IPS DF 6.9 (cell line): Measurements from ENCODE around the gene DDX23.
"Not testable (repeated sequence)": the region's sequence is repeated elsewhere in the genome, so short reads cannot be mapped to it uniquely, and the experiment has no call there.

ENCODE experiments used
- DNase-seq: peaks from one replicate; pipeline ENCODE4 v3.0.0-alpha.2; 2013; ENCODE audit warnings: low read depth, low spot score
- H3K27ac ChIP-seq: one replicate; pipeline ENCODE4 v1.5.1; 2013; ENCODE audit warnings: low read length, control low read depth
- H3K27me3 ChIP-seq: 2 replicates; pipeline ENCODE4 v1.6.1; 2013; ENCODE audit warnings: mild to moderate bottlenecking, low read length; ENCODE audit not compliant: control insufficient read depth, insufficient read depth
- H3K36me3 ChIP-seq: 2 replicates; pipeline ENCODE4 v1.6.1; 2013; ENCODE audit warnings: low read length; ENCODE audit not compliant: control insufficient read depth, insufficient read depth
- H3K4me1 ChIP-seq: 2 replicates; pipeline ENCODE4 v1.6.1; 2013; ENCODE audit warnings: low read length; ENCODE audit not compliant: control insufficient read depth, insufficient read depth
- H3K4me3 ChIP-seq: 2 replicates; pipeline ENCODE4 v1.5.1; 2013; ENCODE audit warnings: mild to moderate bottlenecking, low read length
- H3K9me3 ChIP-seq: 2 replicates; pipeline ENCODE4 v1.6.1; 2013; ENCODE audit warnings: low read length, inconsistent platforms; ENCODE audit not compliant: control insufficient read depth, insufficient read depth
- WGBS: extraction: QIAGEN DNeasy Blood & Tissue Kit; methylation state at CpG from one replicate; pipeline ENCODE4 v1.1.7; 2013; ENCODE audit warnings: mixed read lengths, missing lambda C conversion rate; ENCODE audit not compliant: insufficient read length, insufficient coverage; 5-methylcytosine and 5-hydroxymethylcytosine counted together

Gene DDX23

GRCh38 chr12:48862760-48863159 lies 10.8 kb upstream of the DDX23 start:
- H3K27me3 ChIP-seq: no peaks in the 10 kb centered on the region
- no CpG with 5 or more reads among the region's 5 CpGs for WGBS
- no peak overlapping the region for H3K27ac ChIP-seq
- DNase-seq: no peak
- peaks cover 13% of the 10 kb centered on the region for H3K36me3 ChIP-seq
- no peaks in the 10 kb centered on the region for H3K4me1 ChIP-seq
- no peaks in the 10 kb centered on the region for H3K9me3 ChIP-seq
- no peak overlapping the region for H3K4me3 ChIP-seq

- Histone ChIP-seq H3K4me3 (no peak overlapping the region), H3K27me3 (no peaks in the 10 kb centered on the region), H3K27ac (no peak overlapping the region), H3K4me1 (peaks cover 1% of the 10 kb centered on the region; the same call in 1 of the 2 replicates), H3K9me3 (no peaks in the 10 kb centered on the region), H3K36me3 (peaks cover 17% of the 10 kb centered on the region)
- DNase-seq: no peak
- WGBS: no CpG with 5 or more reads among the region's 2 CpGs
These were observed 9.1 kb upstream of the DDX23 start for GRCh38 chr12:48861111-48861510.

GRCh38 chr12:48860236-48860635 lies 8.3 kb upstream of the DDX23 start:
- peaks cover 17% of the 10 kb centered on the region for H3K36me3 ChIP-seq
- no CpG with 5 or more reads among the region's 5 CpGs for WGBS
- H3K27me3 ChIP-seq: not testable (repeated sequence)

GRCh38 chr12:48859607-48860006 lies 7.6 kb upstream of the DDX23 start:
- Histone ChIP-seq H3K27me3 (no peaks in the 10 kb centered on the region), H3K36me3 (peaks cover 17% of the 10 kb centered on the region), H3K9me3 (no peaks in the 10 kb centered on the region), H3K4me3 (no peak overlapping the region), H3K27ac (no peak overlapping the region), H3K4me1 (peaks cover 1% of the 10 kb centered on the region; the same call in 1 of the 2 replicates)
- no CpG with 5 or more reads among the region's 5 CpGs for WGBS
- DNase-seq: no peak

More at GRCh38 chr12:48860236-48860635, 8.3 kb upstream of the DDX23 start:
- not testable (repeated sequence) for H3K27ac ChIP-seq, H3K4me1 ChIP-seq, H3K9me3 ChIP-seq, DNase-seq, H3K4me3 ChIP-seq

GRCh38 chr12:48858043-48858442 lies 6.1 kb upstream of the DDX23 start:
- H3K27me3 ChIP-seq: no peaks in the 10 kb centered on the region
- H3K9me3 ChIP-seq: no peaks in the 10 kb centered on the region
- H3K4me3 ChIP-seq: no peak overlapping the region
- H3K36me3 ChIP-seq: peaks cover 15% of the 10 kb centered on the region
- peaks cover 1% of the 10 kb centered on the region; the same call in 1 of the 2 replicates for H3K4me1 ChIP-seq
- no CpG with 5 or more reads among the region's 8 CpGs for WGBS
- H3K27ac ChIP-seq: no peak overlapping the region
- no peak for DNase-seq

GRCh38 chr12:48857278-48857994 lies 5.5 kb upstream of the DDX23 start:
- no peak overlapping the region for H3K4me3 ChIP-seq
- H3K27ac ChIP-seq: no peak overlapping the region
- no peak for DNase-seq
- peaks cover 1% of the 10 kb centered on the region; the same call in 1 of the 2 replicates for H3K4me1 ChIP-seq
- no peaks in the 10 kb centered on the region for H3K9me3 ChIP-seq
- WGBS: no CpG with 5 or more reads among the region's 13 CpGs
- H3K27me3 ChIP-seq: no peaks in the 10 kb centered on the region
- H3K36me3 ChIP-seq: peaks cover 15% of the 10 kb centered on the region

- Histone ChIP-seq H3K36me3 (peaks cover 14% of the 10 kb centered on the region), H3K27me3 (no peaks in the 10 kb centered on the region), H3K4me3 (no peak overlapping the region), H3K4me1 (peaks cover 1% of the 10 kb centered on the region; the same call in 1 of the 2 replicates), H3K9me3 (no peaks in the 10 kb centered on the region), H3K27ac (no peak overlapping the region)
- no CpG with 5 or more reads among the region's 2 CpGs for WGBS
- DNase-seq: no peak
These were observed 4.4 kb upstream of the DDX23 start for GRCh38 chr12:48856379-48856778.

GRCh38 chr12:48854932-48855331 lies 3.0 kb upstream of the DDX23 start:
- H3K9me3 ChIP-seq, H3K27me3 ChIP-seq, H3K4me1 ChIP-seq, DNase-seq, H3K4me3 ChIP-seq, H3K36me3 ChIP-seq, H3K27ac ChIP-seq: not testable (repeated sequence)
- WGBS: no CpG with 5 or more reads among the region's 10 CpGs

GRCh38 chr12:48854488-48854887 lies 2.5 kb upstream of the DDX23 start:
- DNase-seq: no peak
- Histone ChIP-seq H3K9me3 (no peaks in the 10 kb centered on the region), H3K27me3 (no peaks in the 10 kb centered on the region), H3K27ac (no peak overlapping the region), H3K4me3 (no peak overlapping the region), H3K4me1 (peaks cover 1% of the 10 kb centered on the region; the same call in 1 of the 2 replicates), H3K36me3 (0 out of 2 replicates have a peak, but pooled peaks cover 7% of the 10 kb centered on the region)
- WGBS: no CpG with 5 or more reads among the region's 4 CpGs

GRCh38 chr12:48852734-48853688 lies 1.0 kb upstream of the DDX23 start:
- peak; percentile 91 for DNase-seq
- Histone ChIP-seq H3K4me1 (peaks cover 1% of the 10 kb centered on the region; the same call in 1 of the 2 replicates), H3K9me3 (no peaks in the 10 kb centered on the region), H3K4me3 (peak overlapping the region; percentile 23; the same call in 1 of the 2 replicates), H3K27ac (no peak overlapping the region), H3K36me3 (0 out of 2 replicates have a peak, but pooled peaks cover 7% of the 10 kb centered on the region), H3K27me3 (no peaks in the 10 kb centered on the region)
- no CpG with 5 or more reads among the region's 11 CpGs for WGBS
